Body of pancreas (tissue), 4 donors: Measurements from ENCODE around the gene ATRX.

Experiments used
- POLR2A ChIP-seq, 3 donors: fragments of 450-650 bp; IDR thresholded peaks; one replicate each; pipeline ENCODE4 v1.6.1; 2016; ENCODE audit warnings: antibody characterized with exemption in 3 of 3, mild to moderate bottlenecking in 2 of 3
- TF ChIP-seq, protein P1 (sequence below), 7 experiments: fragments of 450-650 bp in 4 of 7; fragments of 200-600 bp in 3 of 7; sonication (generic) in 3 of 7; IDR thresholded peaks; one replicate each; pipeline ENCODE4 v1.5.1; 2016 to 2019; ENCODE audit warnings: antibody characterized with exemption in 7 of 7

DNA sequence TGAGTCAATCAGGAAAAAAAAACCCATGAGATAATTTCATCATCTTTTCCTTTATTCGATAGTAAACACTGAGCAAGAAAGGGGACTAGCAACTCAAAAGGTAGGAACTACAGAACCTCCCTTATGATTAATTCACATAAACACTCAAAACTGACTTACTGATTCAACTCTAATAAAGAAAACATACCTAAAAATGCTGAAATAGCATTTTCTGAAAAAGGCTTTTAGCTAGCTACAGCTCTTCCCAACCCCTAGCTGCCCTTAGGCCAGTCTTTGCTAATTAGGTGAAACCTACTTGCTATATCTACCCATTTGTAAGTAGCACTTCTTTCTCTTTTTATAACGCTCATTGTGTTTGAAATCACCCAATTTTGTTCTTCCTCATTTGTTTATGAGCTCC lies 150.6 kb downstream of the ATRX start:
- TF ChIP-seq, protein P1, sequence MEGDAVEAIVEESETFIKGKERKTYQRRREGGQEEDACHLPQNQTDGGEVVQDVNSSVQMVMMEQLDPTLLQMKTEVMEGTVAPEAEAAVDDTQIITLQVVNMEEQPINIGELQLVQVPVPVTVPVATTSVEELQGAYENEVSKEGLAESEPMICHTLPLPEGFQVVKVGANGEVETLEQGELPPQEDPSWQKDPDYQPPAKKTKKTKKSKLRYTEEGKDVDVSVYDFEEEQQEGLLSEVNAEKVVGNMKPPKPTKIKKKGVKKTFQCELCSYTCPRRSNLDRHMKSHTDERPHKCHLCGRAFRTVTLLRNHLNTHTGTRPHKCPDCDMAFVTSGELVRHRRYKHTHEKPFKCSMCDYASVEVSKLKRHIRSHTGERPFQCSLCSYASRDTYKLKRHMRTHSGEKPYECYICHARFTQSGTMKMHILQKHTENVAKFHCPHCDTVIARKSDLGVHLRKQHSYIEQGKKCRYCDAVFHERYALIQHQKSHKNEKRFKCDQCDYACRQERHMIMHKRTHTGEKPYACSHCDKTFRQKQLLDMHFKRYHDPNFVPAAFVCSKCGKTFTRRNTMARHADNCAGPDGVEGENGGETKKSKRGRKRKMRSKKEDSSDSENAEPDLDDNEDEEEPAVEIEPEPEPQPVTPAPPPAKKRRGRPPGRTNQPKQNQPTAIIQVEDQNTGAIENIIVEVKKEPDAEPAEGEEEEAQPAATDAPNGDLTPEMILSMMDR (IDR thresholded peaks at IDR 0.05), result no peak
- no peak for TF ChIP-seq POLR2A (IDR thresholded peaks at IDR 0.05)
